NT2/D1 (cell line): ENCODE results near the gene KCND3.

Source experiments
- SUZ12 ChIP-seq: IDR thresholded peaks from 2 replicates; pipeline ENCODE4 v1.6.1; 2011; ENCODE audit not compliant: insufficient read length, insufficient read depth; ENCODE audit errors: extremely low read depth
- YY1 ChIP-seq: IDR thresholded peaks from 2 replicates; pipeline ENCODE4 v1.6.1; 2011; ENCODE audit not compliant: insufficient read length, insufficient read depth
- ZNF274 ChIP-seq: IDR thresholded peaks from 2 replicates; pipeline ENCODE4 v1.6.1; 2011; ENCODE audit warnings: mild to moderate bottlenecking, low read depth, low read length

DNA sequence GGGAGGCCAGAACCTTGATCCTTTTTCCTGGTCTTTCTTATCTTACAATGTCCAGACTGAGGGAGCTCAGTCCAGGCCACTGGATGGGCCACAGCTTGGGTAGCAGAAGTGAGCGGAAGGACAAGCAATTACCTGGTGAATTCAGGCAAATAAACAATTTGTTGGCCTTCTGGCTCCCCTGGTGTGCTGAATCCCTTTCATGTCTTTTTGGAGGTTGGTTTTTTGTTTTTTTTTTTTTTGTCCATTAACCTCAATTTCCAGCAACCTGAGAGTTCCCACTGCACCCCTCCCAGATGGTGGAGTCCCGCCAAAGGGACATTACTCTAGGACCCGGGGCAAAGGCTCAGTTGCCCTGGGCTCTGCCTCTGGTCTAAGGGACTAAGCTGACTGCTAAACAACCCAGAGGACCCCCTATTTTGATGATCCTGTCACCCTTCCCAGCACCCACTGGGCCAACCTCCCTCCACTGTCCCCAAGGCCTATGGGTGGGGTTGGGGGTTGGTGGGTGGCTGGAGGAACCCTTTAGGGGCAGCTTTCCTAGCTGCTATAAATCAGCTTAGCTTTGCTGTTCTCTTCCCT is 85.5 kb downstream of the KCND3 start:
- TF ChIP-seq YY1 = no peak
- no peak for TF ChIP-seq SUZ12
- no peak for TF ChIP-seq ZNF274
